ENCODE measurements around the gene CCNC.
"Not testable (repeated sequence)": the region's sequence is repeated elsewhere in the genome, so short reads cannot be mapped to it uniquely, and the experiment has no call there.

Gene CCNC

GRCh38 chr6:99602520-99603420 is 34.3 kb upstream of the CCNC start:
- no peak for TF ChIP-seq CTCF (IDR thresholded peaks at IDR 0.05; ENCODE audit: low read depth, low read length, missing control alignments)
- H3K4me3 ChIP-seq (ENCODE audit: low read depth, low read length) = no peak overlapping the region
- no peak for DNase-seq (ENCODE audit: low read depth)
- in situ Hi-C loops (cut with HindIII; ENCODE audit: low sequenced_read_pairs) = no loop called here

GRCh38 chr6:99594696-99595095 is 26.2 kb upstream of the CCNC start:
- DNase-seq (ENCODE audit: low read depth); H3K4me3 ChIP-seq (ENCODE audit: low read depth, low read length); in situ Hi-C loops (cut with HindIII; ENCODE audit: low sequenced_read_pairs): not testable (repeated sequence)

GRCh38 chr6:99592900-99593299 is 24.4 kb upstream of the CCNC start:
- TF ChIP-seq CTCF (IDR thresholded peaks at IDR 0.05; ENCODE audit: low read depth, low read length, missing control alignments) = no peak
- no peak for DNase-seq (ENCODE audit: low read depth)
- in situ Hi-C loops (cut with HindIII; ENCODE audit: low sequenced_read_pairs) = no loop called here
- H3K4me3 ChIP-seq (ENCODE audit: low read depth, low read length) = no peak overlapping the region

- no peak overlapping the region for H3K4me3 ChIP-seq (ENCODE audit: low read depth, low read length)
- no peak for TF ChIP-seq CTCF (IDR thresholded peaks at IDR 0.05; ENCODE audit: low read depth, low read length, missing control alignments)
- in situ Hi-C loops (cut with HindIII; ENCODE audit: low sequenced_read_pairs) = no loop called here
- DNase-seq (ENCODE audit: low read depth) = no peak
Observed at GRCh38 chr6:99591673-99592364, 23.4 kb upstream of the CCNC start.

GRCh38 chr6:99590728-99591672 is 22.5 kb upstream of the CCNC start:
- H3K4me3 ChIP-seq (ENCODE audit: low read depth, low read length) = no peak overlapping the region
- no peak for TF ChIP-seq CTCF (IDR thresholded peaks at IDR 0.05; ENCODE audit: low read depth, low read length, missing control alignments)
- in situ Hi-C loops (cut with HindIII; ENCODE audit: low sequenced_read_pairs) = no loop called here

GRCh38 chr6:99589907-99590493 is 21.5 kb upstream of the CCNC start:
- in situ Hi-C loops (cut with HindIII; ENCODE audit: low sequenced_read_pairs) = no loop called here
- no peak overlapping the region for H3K4me3 ChIP-seq (ENCODE audit: low read depth, low read length)
- TF ChIP-seq CTCF (IDR thresholded peaks at IDR 0.05; ENCODE audit: low read depth, low read length, missing control alignments) = no peak
- no peak for DNase-seq (ENCODE audit: low read depth)

More at GRCh38 chr6:99590728-99591672, 22.5 kb upstream of the CCNC start:
- no peak for DNase-seq (ENCODE audit: low read depth)
